HG03354 (cell line): ENCODE results near the gene LEPROT.

Source experiments
- ATAC-seq: cut with Tn5 transposase; IDR thresholded peaks from one replicate; pipeline ENCODE4 v1.9.1; 2021; ENCODE audit warnings: mild to moderate bottlenecking; ENCODE audit not compliant: unreplicated experiment, poor library complexity, severe bottlenecking

LEPROT gene

GRCh38 chr1:65409816-65410326 lies 10.6 kb upstream of the LEPROT start:
- ATAC-seq, result no peak

DNA sequence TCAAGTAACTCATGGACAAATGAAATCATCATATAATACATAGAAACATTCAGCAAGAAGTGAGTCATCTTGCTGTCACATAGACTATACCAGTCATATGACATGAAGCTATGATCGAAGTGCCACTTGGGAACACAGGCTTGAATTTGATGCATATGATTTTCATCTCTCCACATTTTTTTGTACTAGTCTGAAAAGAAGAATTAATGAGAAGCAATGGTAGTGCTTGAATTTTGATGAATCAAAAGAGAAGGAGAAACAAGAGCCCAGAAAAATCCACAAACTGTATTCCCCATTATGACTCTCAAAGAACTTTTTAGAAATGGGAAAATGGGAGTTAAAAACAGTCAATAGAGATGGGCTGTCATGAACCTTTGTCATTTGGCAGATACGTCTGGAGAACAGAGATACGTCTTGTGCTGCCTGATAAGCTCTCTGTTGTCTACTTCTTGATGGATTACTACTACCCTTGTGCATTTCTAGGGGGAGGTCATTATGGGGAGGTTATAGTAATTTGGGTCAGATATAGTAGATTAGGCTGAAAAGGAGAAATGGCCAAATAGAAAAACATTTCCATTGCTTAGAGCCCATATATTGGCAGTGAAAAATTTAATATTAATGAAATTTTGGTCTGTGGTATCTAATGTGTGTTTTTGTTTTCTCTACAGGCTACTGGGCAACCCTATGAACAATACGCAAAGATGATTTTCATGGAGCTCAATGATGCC lies 8.0 kb upstream of the LEPROT start:
- no peak for ATAC-seq

- no peak for ATAC-seq
Observed at GRCh38 chr1:65412984-65413375, 7.5 kb upstream of the LEPROT start.

DNA sequence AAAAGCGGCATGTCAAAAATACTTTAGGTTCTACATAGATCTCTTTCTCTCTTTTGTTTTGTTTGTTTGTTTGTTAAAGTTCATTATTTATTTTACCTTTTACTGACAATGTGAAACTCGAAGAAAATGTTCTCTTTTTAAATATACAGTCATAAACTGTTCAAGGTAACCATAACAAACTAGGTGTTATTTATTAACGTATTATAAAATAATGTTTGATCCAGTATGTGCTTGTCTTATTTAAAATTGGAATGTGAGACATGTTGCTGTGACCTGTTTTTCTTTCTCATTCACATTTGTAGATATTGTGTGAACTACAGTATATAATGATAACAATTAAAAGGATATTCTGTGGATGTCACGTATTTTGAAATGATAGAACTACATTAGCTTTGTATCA lies 5.9 kb upstream of the LEPROT start:
- ATAC-seq, result no peak

- no peak for ATAC-seq
Observed at GRCh38 chr1:65416767-65417166, 3.7 kb upstream of the LEPROT start.

DNA sequence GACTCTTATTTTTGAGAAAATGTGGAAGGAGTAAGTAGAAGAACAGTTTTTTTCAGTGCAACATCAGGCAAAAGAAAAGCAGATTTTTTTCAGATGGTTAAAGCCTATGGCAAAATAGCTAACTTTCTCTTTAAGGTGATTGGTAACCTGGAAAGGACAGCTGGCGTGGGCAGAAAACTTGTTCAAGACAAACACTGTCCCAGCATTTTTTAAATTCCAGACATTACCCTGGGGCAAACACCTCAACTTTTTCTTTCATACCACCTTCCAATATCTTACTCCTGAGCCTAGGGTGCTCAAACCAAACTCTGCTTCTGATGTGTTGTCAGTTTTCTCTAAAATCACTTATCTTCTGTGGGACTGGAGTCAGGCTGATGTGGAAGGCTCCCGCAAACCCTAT lies 2.7 kb upstream of the LEPROT start:
- ATAC-seq, result no peak

DNA sequence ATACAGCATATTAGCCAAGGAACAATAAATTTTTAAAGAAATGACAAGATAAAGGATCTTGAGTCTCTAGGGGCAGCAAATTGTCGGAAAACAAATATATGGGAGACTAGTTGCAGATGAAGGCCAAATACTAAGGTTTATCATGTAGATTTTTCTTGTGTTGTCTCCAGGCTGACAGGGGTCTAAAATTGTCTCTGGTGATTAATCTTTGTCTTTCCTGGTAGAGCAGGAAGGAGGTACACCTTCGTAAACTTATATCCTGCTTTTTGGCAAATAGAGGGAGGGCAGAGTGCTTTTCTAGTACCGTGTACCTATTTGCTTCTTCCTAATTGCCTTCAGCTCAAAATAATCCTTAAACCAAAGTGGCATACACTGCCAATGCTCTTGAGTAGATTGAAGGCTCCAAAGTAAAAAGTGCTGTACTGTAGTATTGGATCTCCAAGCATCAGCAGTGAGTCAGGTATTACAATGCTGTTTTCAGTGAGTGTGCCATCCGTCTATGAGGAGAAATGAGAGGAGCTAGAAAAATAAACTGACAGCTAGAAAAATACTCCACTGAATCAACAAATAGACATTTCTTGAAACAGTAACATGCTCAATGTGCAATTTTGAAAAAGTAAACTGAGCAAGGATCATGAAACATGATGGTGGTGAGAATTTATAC lies 1.8 kb upstream of the LEPROT start:
- ATAC-seq, result no peak

- ATAC-seq, result peak; percentile 92
Observed at GRCh38 chr1:65419681-65420589, 533 bp upstream of the LEPROT start.

DNA sequence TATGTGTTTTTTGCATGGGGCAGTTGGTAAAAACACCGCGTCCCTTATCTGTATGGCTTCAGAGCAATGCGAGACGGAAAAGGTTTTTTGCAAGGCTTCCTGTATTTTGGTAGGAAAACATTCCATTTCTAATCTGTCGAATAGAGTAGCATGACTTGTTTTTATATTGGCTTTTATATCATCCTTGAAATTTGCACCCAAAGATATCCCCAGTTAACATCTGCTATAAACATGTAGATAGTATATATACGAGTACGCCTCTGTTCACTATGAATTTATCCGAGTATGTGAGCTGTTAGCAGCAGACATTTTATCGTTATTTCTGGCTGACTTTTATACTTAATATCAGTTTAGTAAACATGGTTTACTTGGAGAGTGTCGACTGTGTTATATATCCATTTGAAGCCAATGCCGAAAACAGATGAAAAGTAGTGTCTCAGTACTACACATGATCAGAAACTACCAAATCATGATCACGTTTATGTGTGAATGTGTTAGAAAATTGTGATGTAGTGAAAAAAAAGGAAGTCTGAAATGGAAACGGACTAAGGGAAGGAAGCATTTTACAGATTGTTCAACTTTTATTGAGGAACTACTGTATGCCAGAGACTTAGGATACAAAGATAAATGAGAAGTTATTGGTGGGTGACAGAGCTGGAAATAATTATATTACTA lies 1.0 kb downstream of the LEPROT start:
- no peak for ATAC-seq

- no peak for ATAC-seq
Observed at GRCh38 chr1:65422241-65423203, 2.1 kb downstream of the LEPROT start.

DNA sequence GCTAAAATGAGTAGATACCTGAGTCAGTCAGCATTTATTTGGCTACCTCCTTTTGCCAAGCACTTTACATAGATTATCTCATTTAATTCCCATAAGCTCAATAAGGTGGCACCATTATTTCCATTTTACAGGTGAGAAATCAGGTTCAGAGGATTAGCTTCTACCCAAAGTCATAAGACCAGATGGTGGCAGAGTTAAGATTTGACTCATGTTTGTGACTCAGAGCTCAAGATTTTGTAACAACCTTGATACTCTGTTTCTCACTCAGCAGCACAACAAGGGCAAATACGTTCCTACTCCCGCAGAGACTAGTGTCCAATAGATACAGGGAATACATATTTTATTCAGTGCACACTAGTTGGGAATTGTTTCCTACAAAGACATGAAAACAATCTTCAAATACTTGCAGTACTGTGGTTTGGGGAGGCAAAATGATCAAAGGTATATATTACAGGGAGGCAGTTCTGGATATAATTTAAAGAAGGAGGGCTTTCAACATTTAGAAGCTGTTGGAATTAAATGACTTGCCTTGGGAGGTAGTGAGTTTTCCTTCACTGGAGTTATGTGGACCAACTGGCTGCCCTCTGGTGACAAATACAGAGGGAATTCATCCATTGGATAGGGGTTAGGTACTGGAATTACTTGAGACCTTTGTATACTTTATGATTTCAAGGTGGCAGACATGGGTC lies 3.6 kb downstream of the LEPROT start:
- no peak for ATAC-seq

GRCh38 chr1:65424573-65424889 lies 4.1 kb downstream of the LEPROT start:
- ATAC-seq, result no peak

- no peak for ATAC-seq
Observed at GRCh38 chr1:65425006-65425405, 4.5 kb downstream of the LEPROT start.

DNA sequence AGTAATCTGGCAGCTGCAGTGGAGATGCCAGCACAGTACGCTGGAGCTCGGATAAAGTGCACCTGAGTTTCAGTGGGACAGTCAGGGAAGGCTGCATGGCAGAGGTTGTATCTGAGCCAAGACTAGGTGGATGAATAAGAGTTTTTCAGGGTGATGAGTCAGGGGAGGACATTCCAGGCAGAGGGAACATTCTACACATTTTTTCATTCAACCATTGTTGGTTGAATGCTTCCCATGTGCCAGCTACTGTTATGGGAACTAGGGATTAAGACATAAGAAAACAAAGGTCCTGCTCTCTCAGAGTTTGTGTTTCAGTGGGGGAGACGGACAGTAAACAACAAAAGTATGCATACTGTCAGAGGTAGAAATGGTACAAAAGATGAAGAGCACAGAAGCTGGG lies 5.2 kb downstream of the LEPROT start:
- no peak for ATAC-seq

- no peak for ATAC-seq
Observed at GRCh38 chr1:65429078-65429477, 8.6 kb downstream of the LEPROT start.

DNA sequence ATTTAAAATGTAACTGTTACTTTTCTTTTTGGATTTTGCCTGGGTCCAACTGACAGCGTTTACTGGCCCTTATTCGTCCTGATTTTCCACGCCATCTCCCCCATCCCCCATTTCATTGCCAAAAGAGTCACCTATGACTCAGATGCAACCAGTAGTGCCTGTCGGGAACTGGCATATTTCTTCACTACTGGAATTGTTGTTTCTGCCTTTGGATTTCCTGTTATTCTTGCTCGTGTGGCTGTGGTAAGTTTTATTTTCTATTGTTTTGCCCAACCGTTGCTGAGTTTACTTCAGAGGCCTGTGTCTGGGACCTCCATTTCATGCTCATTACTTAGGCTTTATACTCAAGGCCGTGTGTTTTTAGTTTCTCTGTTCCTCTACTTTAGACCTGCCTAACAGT lies 9.3 kb downstream of the LEPROT start:
- no peak for ATAC-seq

GRCh38 chr1:65431111-65431705 lies 10.7 kb downstream of the LEPROT start:
- no peak for ATAC-seq

- ATAC-seq, result no peak
Observed at GRCh38 chr1:65432918-65433317, 12.4 kb downstream of the LEPROT start.
